ENCODE data around the gene CDC123. TPM values are rescaled to one million over a fixed set of nuclear protein-coding genes. Genes with fewer than 3 reads are reported as not detected.

CDC123 gene
- polyA plus RNA-seq, 1 experiment: 138 TPM

DNA sequence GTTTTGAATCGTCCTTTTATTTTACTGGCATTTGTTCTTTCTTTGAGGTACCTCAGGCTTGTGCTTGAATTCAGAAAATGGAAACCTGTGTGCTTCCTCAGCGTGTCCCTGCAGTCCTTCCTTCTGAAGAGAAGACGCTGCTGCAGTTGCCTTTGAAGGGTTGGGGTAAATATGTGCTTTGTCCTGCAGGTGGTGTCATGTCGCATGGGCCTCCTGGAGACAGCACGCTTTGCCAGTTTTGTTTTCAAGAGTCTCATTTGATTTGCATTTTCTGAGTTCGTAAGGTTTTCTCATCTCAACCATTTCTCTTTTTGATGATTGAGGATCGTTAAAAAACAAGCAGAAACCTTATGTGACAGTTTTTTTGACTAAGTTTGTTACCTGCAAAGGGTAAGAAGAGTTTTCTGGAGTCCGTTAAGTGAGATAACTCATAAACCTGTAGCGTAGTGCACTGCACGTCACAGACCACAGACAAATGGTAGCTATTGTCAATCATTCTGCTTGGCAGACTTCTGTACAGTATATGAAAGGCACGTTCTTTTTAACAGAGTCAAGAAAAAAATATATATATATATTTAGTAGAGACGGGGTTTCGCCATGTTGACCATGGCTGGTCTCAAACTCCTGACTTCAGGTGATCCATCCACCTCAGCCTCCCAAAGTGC lies 57.0 kb downstream of the CDC123 start:
- no peak overlapping the region for H3K27ac ChIP-seq (ENCODE audit: low read depth, low read length)
- H3K4me3 ChIP-seq (ENCODE audit: low read depth, low read length): no peak overlapping the region
- ChIA-PET POLR2A (no interaction called here), CTCF (interaction anchor here (0.8 to 0.9 kb wide), 2 partner anchors 403 to 649 kb away, joined by 3 to 6 read pairs; no protein-coding TSS in a partner anchor)
- no peaks in the 10 kb centered on the region for H3K9me3 ChIP-seq (ENCODE audit: control insufficient read depth, insufficient read depth, low read length)
- TF ChIP-seq, protein P1, sequence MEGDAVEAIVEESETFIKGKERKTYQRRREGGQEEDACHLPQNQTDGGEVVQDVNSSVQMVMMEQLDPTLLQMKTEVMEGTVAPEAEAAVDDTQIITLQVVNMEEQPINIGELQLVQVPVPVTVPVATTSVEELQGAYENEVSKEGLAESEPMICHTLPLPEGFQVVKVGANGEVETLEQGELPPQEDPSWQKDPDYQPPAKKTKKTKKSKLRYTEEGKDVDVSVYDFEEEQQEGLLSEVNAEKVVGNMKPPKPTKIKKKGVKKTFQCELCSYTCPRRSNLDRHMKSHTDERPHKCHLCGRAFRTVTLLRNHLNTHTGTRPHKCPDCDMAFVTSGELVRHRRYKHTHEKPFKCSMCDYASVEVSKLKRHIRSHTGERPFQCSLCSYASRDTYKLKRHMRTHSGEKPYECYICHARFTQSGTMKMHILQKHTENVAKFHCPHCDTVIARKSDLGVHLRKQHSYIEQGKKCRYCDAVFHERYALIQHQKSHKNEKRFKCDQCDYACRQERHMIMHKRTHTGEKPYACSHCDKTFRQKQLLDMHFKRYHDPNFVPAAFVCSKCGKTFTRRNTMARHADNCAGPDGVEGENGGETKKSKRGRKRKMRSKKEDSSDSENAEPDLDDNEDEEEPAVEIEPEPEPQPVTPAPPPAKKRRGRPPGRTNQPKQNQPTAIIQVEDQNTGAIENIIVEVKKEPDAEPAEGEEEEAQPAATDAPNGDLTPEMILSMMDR (IDR thresholded peaks at IDR 0.05; ENCODE audit: low read depth, low read length): peak; percentile 35
- DNase-seq (ENCODE audit: low read depth, low spot score): no peak
- H3K27me3 ChIP-seq (ENCODE audit: control insufficient read depth, insufficient read depth, low read length): no peaks in the 10 kb centered on the region

DNA sequence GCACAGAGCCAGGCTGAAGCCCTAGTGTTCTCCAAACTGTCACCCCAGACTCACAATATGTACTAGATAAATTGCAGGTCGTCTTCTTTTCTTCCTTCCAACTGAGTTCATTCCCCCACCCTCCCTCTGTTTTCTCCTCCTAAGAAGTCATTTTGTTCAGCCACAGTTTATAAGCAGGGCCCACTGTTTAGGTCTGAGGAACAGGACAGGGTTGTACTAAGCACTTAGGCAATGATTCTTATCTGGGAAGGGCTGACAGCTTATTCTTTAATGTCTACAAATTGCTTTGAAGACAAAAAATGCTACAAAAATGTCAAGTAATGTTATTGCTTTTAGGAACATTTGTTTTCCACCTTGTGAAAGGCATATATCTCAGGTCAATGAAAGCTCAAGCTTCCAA lies 59.1 kb downstream of the CDC123 start:
- Histone ChIP-seq H3K4me3 (ENCODE audit: low read depth, low read length) (no peak overlapping the region), H3K9me3 (ENCODE audit: control insufficient read depth, insufficient read depth, low read length) (no peaks in the 10 kb centered on the region), H3K27me3 (ENCODE audit: control insufficient read depth, insufficient read depth, low read length) (no peaks in the 10 kb centered on the region), H3K27ac (ENCODE audit: low read depth, low read length) (no peak overlapping the region)
- TF ChIP-seq, protein P1 (IDR thresholded peaks at IDR 0.05; ENCODE audit: low read depth, low read length): no peak
- POLR2A ChIA-PET: no interaction called here
- CTCF ChIA-PET: interaction anchor here (0.6 to 1.2 kb wide), 4 partner anchors 9 to 520 kb away, joined by 3 to 4 read pairs (median 4); no protein-coding TSS in a partner anchor
- no peak for DNase-seq (ENCODE audit: low read depth, low spot score)

DNA sequence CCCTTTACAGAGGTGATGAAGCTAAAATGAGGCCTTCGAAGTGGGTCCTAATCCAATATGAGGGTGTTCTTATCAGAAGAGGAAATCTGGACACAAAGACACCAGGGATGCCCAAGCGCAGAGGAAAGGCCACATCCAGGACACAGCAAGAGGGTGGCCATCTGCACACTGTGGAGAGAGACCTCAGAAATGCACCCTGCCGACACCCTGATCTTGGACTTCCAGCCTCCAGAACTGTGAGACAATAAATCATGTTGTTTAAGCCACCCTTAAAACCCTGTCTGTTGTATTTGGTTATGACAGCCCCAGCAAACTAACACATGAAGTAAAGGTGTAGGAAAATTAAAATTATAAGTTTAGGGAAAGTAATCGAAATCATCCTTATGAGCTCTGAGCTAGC lies 64.0 kb downstream of the CDC123 start:
- TF ChIP-seq, protein P1 (IDR thresholded peaks at IDR 0.05; ENCODE audit: low read depth, low read length): no peak
- no peak overlapping the region for H3K4me3 ChIP-seq (ENCODE audit: low read depth, low read length)
- ChIA-PET CTCF (interaction anchor here (1.4 to 2.5 kb wide), 3 partner anchors 397 to 642 kb away, joined by 4 to 12 read pairs (median 5); no protein-coding TSS in a partner anchor), POLR2A (no interaction called here)
- H3K27ac ChIP-seq (ENCODE audit: low read depth, low read length): no peak overlapping the region
- no peaks in the 10 kb centered on the region for H3K27me3 ChIP-seq (ENCODE audit: control insufficient read depth, insufficient read depth, low read length)
- no peak for DNase-seq (ENCODE audit: low read depth, low spot score)
- H3K9me3 ChIP-seq (ENCODE audit: control insufficient read depth, insufficient read depth, low read length): no peaks in the 10 kb centered on the region

DNA sequence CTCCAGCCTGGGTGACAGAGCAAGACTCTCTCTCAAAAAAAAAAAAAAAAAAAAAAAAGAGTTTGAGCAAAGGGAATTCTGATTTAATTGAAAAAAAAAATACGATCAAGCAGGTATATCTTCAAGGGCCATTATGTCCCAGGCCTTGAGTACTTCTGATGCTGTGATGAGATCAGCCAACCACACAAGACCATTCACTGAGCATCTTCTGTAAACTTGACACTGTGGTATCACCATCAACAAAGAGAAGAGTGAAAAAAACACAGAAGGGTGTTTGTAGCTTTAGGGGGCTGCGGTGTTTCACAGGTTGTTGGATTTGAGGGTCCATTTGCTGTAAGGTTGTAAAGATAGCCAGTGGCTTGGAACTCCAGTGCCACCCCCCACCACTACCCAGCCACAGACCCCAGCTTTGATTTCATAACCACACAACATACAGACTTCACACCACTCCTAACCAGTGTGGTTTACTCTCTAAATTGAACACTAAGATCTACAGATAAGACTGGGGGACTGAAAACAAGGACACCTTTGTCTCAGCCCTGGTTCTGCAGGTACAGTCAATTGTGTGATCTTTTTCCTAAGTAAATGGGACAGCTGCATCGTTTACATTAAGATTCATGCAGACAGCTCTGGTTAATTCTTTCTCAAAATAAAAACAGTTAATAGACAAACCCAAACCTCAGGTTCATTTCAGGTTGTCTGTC lies 66.4 kb downstream of the CDC123 start:
- Histone ChIP-seq H3K4me3 (ENCODE audit: low read depth, low read length) (no peak overlapping the region), H3K27me3 (ENCODE audit: control insufficient read depth, insufficient read depth, low read length) (no peaks in the 10 kb centered on the region), H3K9me3 (ENCODE audit: control insufficient read depth, insufficient read depth, low read length) (no peaks in the 10 kb centered on the region), H3K27ac (ENCODE audit: low read depth, low read length) (no peak overlapping the region)
- ChIA-PET CTCF (interaction anchor here (0.7 to 4.4 kb wide), 5 partner anchors 394 to 813 kb away, joined by 3 to 54 read pairs (median 11); no protein-coding TSS in a partner anchor), POLR2A (interaction anchor here (0.5 kb wide), 1 partner anchor 41 kb away, joined by 4 read pairs; no protein-coding TSS in a partner anchor)
- DNase-seq (ENCODE audit: low read depth, low spot score): no peak
- TF ChIP-seq, protein P1 (IDR thresholded peaks at IDR 0.05; ENCODE audit: low read depth, low read length): no peak
